Measurements from ENCODE around the gene ARL2BP.

The ARL2BP gene

DNA sequence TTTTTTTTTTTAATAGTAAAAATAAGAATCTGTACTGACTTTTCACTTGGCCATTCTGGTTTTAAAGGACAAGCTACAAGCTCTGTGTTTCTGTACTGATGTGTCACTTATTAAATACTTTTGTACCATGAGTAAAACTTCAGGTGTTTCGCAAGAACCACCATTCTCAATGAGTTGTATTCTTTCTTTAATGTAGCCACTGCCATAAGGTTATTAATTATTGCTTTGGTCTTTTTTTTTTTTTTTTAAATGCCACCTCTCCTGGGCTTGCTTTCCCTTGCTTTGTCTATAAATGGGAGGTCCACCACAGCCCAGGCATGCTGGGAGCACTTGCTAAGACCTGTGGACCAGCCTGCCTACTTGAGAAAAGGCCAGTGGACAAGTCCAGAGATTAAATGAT, 8.4 kb downstream of the ARL2BP start:
- POLR2A ChIA-PET: no interaction called here
- CTCF ChIA-PET: no interaction called here
- TF ChIP-seq, protein P1, sequence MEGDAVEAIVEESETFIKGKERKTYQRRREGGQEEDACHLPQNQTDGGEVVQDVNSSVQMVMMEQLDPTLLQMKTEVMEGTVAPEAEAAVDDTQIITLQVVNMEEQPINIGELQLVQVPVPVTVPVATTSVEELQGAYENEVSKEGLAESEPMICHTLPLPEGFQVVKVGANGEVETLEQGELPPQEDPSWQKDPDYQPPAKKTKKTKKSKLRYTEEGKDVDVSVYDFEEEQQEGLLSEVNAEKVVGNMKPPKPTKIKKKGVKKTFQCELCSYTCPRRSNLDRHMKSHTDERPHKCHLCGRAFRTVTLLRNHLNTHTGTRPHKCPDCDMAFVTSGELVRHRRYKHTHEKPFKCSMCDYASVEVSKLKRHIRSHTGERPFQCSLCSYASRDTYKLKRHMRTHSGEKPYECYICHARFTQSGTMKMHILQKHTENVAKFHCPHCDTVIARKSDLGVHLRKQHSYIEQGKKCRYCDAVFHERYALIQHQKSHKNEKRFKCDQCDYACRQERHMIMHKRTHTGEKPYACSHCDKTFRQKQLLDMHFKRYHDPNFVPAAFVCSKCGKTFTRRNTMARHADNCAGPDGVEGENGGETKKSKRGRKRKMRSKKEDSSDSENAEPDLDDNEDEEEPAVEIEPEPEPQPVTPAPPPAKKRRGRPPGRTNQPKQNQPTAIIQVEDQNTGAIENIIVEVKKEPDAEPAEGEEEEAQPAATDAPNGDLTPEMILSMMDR (IDR thresholded peaks at IDR 0.05; ENCODE audit: insufficient read depth, low read length, missing control alignments): no peak
- no peak overlapping the region for H3K4me3 ChIP-seq (ENCODE audit: low read depth, low read length)
- DNase-seq (ENCODE audit: low read depth, low spot score): no peak

GRCh38 chr16:57255686-57256415, 10.8 kb downstream of the ARL2BP start:
- ChIA-PET POLR2A (interaction anchor here (1.3 kb wide), 1 partner anchor 11 kb away, joined by 3 read pairs; the partner anchor contains the start of gene ARL2BP), CTCF (no interaction called here)
- H3K4me3 ChIP-seq (ENCODE audit: low read depth, low read length): no peak overlapping the region
- DNase-seq (ENCODE audit: low read depth, low spot score): no peak
- TF ChIP-seq, protein P1 (IDR thresholded peaks at IDR 0.05; ENCODE audit: insufficient read depth, low read length, missing control alignments): no peak

- ChIA-PET POLR2A (no interaction called here), CTCF (no interaction called here)
- TF ChIP-seq, protein P1 (IDR thresholded peaks at IDR 0.05; ENCODE audit: insufficient read depth, low read length, missing control alignments): no peak
- no peak for DNase-seq (ENCODE audit: low read depth, low spot score)
- H3K4me3 ChIP-seq (ENCODE audit: low read depth, low read length): no peak overlapping the region
Measured at GRCh38 chr16:57256601-57257395, 11.7 kb downstream of the ARL2BP start.

DNA sequence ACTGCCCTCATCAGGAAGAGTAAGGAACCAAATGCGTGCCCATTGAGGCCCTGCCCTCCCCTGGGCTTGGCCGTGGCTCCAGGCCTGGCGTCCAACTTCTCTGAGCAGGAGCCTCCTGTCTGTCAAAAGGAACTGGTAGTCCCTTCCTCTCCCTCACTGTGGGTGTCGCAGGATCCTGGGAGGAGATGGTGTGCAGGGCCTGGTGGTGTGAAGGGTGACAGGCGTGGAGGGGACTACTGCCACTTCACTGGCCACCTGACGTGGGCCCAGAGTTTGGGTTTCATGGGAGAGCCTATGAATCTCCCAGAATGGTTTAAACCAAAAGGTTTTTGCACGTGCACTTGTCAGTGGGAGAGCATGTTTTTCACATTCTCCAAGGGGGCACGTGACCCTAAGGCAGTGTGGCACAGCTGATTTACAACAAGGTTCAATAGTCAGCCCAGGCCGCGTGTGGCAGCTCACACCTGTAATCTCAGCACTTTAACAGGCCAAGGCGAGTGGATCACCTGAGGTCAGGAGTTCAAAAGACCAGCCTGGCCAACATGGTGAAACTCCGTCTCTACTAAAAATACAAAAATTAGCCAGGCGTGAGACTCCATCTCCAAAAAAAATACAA, 12.5 kb downstream of the ARL2BP start:
- DNase-seq (ENCODE audit: low read depth, low spot score): no peak
- ChIA-PET POLR2A (no interaction called here), CTCF (no interaction called here)
- H3K4me3 ChIP-seq (ENCODE audit: low read depth, low read length): no peak overlapping the region
- TF ChIP-seq, protein P1 (IDR thresholded peaks at IDR 0.05; ENCODE audit: insufficient read depth, low read length, missing control alignments): no peak

GRCh38 chr16:57258226-57258909, 13.3 kb downstream of the ARL2BP start:
- POLR2A ChIA-PET: no interaction called here
- H3K4me3 ChIP-seq (ENCODE audit: low read depth, low read length): no peak overlapping the region
- TF ChIP-seq, protein P1 (IDR thresholded peaks at IDR 0.05; ENCODE audit: insufficient read depth, low read length, missing control alignments): no peak
- CTCF ChIA-PET: interaction anchor here (0.8 kb wide), 1 partner anchor 159 kb away, joined by 3 read pairs; no protein-coding TSS in a partner anchor
- no peak for DNase-seq (ENCODE audit: low read depth, low spot score)
